Measurements from ENCODE around the gene TCN2. TPM values are rescaled to one million over a fixed set of nuclear protein-coding genes. Genes with fewer than 3 reads are reported as not detected.

TCN2 gene
- total RNA-seq, 1 experiment from 2014 or later = 7.3 TPM

DNA sequence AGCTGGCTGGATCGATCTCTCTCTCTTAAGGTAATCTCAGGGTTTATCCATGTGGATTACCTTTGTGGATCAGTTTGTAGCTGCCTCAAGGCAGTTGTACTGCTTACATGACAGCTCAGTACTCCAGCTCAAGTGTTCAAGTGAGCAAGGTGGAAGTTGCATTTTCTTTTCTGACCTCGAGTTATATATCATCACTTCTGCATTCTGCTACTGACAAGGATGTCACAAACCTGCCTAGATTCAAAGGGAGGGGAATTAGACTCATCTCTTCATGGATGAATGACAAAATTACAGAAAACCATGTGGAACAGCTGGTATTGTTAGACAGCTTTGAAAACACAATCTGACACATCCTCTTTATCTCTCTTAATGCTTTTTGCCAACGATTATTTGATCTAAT, 6.1 kb upstream of the TCN2 start:
- POLR2A ChIA-PET (ENCODE audit: low non-redundant PET) = no interaction called here
- H3K27ac ChIP-seq (ENCODE audit: low read depth, low read length, poor library complexity, severe bottlenecking) = no peak overlapping the region
- H3K36me3 ChIP-seq (ENCODE audit: insufficient read depth, low read length, poor library complexity, severe bottlenecking) = no peaks in the 10 kb centered on the region
- TF ChIP-seq, protein P1, sequence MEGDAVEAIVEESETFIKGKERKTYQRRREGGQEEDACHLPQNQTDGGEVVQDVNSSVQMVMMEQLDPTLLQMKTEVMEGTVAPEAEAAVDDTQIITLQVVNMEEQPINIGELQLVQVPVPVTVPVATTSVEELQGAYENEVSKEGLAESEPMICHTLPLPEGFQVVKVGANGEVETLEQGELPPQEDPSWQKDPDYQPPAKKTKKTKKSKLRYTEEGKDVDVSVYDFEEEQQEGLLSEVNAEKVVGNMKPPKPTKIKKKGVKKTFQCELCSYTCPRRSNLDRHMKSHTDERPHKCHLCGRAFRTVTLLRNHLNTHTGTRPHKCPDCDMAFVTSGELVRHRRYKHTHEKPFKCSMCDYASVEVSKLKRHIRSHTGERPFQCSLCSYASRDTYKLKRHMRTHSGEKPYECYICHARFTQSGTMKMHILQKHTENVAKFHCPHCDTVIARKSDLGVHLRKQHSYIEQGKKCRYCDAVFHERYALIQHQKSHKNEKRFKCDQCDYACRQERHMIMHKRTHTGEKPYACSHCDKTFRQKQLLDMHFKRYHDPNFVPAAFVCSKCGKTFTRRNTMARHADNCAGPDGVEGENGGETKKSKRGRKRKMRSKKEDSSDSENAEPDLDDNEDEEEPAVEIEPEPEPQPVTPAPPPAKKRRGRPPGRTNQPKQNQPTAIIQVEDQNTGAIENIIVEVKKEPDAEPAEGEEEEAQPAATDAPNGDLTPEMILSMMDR (conservative IDR thresholded peaks at IDR 0.05; ENCODE audit: low read depth, low read length) = no peak
- TF ChIP-seq EZH2 (IDR thresholded peaks at IDR 0.05; ENCODE audit: borderline replicate concordance, low read depth, low read length, poor library complexity, severe bottlenecking) = no peak
- no peak for DNase-seq (ENCODE audit: low spot score)
- H3K4me3 ChIP-seq (ENCODE audit: low read depth, low read length, poor library complexity, severe bottlenecking) = no peak overlapping the region
- intact Hi-C loops (cut with micrococcal nuclease; ENCODE audit: unreplicated experiment) = loop anchor here (10.0 kb wide), 2 partner anchors 156 to 316 kb away; partner anchors contain the start of gene CASTOR1
- H3K27me3 ChIP-seq (replicated peaks; ENCODE audit: insufficient read depth, low read depth, low read length, poor library complexity) = no peaks in the 10 kb centered on the region
- peaks cover 5% of the 10 kb centered on the region for H3K4me1 ChIP-seq (ENCODE audit: insufficient read depth, low read length, poor library complexity, severe bottlenecking)
- CTCF ChIA-PET = no interaction called here
- no TSS peak for BruUV-seq (replicated peaks)
- no peaks in the 10 kb centered on the region for H3K9me3 ChIP-seq (ENCODE audit: low read depth, low read length, poor library complexity, severe bottlenecking)

DNA sequence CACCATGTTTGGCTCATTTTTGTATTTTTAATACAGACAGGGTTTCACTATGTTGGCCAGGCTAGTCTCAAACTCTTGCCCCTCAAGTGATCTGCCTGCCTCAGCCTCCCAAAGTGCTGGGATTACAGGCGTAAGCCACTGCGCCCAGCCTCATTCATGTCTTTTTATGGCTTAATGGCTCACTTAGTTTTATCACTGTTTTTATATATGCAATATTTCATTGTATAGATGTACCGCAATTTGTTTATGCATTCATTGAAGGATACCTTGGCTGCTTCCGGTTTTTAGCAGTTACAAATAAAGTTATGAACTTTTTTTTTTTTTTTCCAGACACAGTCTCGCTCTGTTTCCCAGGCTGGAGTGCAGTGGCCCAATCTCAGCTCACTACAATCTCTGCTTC, 5.5 kb upstream of the TCN2 start:
- intact Hi-C loops (cut with micrococcal nuclease; ENCODE audit: unreplicated experiment) = loop anchor here (10.0 kb wide), 2 partner anchors 157 to 317 kb away; partner anchors contain the start of gene CASTOR1
- ChIA-PET POLR2A (ENCODE audit: low non-redundant PET) (interaction anchor here (0.6 kb wide), 1 partner anchor 368 kb away, joined by 3 read pairs; no protein-coding TSS in a partner anchor), CTCF (interaction anchor here (0.5 kb wide), 2 partner anchors 198 to 289 kb away, joined by 3 to 5 read pairs; no protein-coding TSS in a partner anchor)
- no peak for DNase-seq (ENCODE audit: low spot score)
- no peaks in the 10 kb centered on the region for H3K36me3 ChIP-seq (ENCODE audit: insufficient read depth, low read length, poor library complexity, severe bottlenecking)
- BruUV-seq (replicated peaks) = no TSS peak
- no peak for TF ChIP-seq EZH2 (IDR thresholded peaks at IDR 0.05; ENCODE audit: borderline replicate concordance, low read depth, low read length, poor library complexity, severe bottlenecking)
- TF ChIP-seq, protein P1 (conservative IDR thresholded peaks at IDR 0.05; ENCODE audit: low read depth, low read length) = no peak
- no peaks in the 10 kb centered on the region for H3K27me3 ChIP-seq (replicated peaks; ENCODE audit: insufficient read depth, low read depth, low read length, poor library complexity)
- H3K9me3 ChIP-seq (ENCODE audit: low read depth, low read length, poor library complexity, severe bottlenecking) = no peaks in the 10 kb centered on the region
- peaks cover 8% of the 10 kb centered on the region for H3K4me1 ChIP-seq (ENCODE audit: insufficient read depth, low read length, poor library complexity, severe bottlenecking)
- H3K27ac ChIP-seq (ENCODE audit: low read depth, low read length, poor library complexity, severe bottlenecking) = no peak overlapping the region
- no peak overlapping the region for H3K4me3 ChIP-seq (ENCODE audit: low read depth, low read length, poor library complexity, severe bottlenecking)

DNA sequence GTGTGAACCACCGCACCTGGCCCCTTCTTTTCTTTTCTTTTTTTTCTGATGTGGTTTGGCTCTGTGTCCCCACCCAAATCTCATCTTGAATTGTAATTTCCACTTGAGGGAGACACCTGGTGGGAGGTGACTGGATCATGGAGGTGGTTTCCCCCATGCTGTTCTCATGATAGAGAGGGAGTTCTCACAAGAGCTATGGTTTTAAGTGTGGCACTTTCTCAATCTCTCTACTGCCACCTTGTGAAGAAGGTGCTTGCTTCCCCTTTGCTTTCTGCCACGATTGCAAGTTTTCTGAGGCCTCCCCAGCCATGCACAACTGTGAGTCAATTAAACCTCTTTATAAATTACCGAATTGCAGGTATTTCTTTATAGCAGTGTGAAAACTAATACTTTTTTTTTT, 4.9 kb upstream of the TCN2 start:
- Histone ChIP-seq H3K9me3 (ENCODE audit: low read depth, low read length, poor library complexity, severe bottlenecking) (no peaks in the 10 kb centered on the region), H3K36me3 (ENCODE audit: insufficient read depth, low read length, poor library complexity, severe bottlenecking) (no peaks in the 10 kb centered on the region), H3K27me3 (replicated peaks; ENCODE audit: insufficient read depth, low read depth, low read length, poor library complexity) (no peaks in the 10 kb centered on the region), H3K4me1 (ENCODE audit: insufficient read depth, low read length, poor library complexity, severe bottlenecking) (peaks cover 9% of the 10 kb centered on the region), H3K4me3 (ENCODE audit: low read depth, low read length, poor library complexity, severe bottlenecking) (no peak overlapping the region), H3K27ac (ENCODE audit: low read depth, low read length, poor library complexity, severe bottlenecking) (no peak overlapping the region)
- ChIA-PET CTCF (interaction anchor here (0.5 kb wide), 2 partner anchors 197 to 289 kb away, joined by 3 to 5 read pairs; no protein-coding TSS in a partner anchor), POLR2A (ENCODE audit: low non-redundant PET) (interaction anchor here (0.6 kb wide), 1 partner anchor 367 kb away, joined by 3 read pairs; no protein-coding TSS in a partner anchor)
- DNase-seq (ENCODE audit: low spot score) = peak; percentile 62
- no peak for TF ChIP-seq EZH2 (IDR thresholded peaks at IDR 0.05; ENCODE audit: borderline replicate concordance, low read depth, low read length, poor library complexity, severe bottlenecking)
- TF ChIP-seq, protein P1 (conservative IDR thresholded peaks at IDR 0.05; ENCODE audit: low read depth, low read length) = peak; percentile 47
- no TSS peak for BruUV-seq (replicated peaks)
- intact Hi-C loops (cut with micrococcal nuclease; ENCODE audit: unreplicated experiment) = loop anchor here (10.0 kb wide), 2 partner anchors 157 to 317 kb away; partner anchors contain the start of gene CASTOR1

All from A673 (cell line).